ENCODE data around the gene MALSU1. TPM values are rescaled to one million over a fixed set of nuclear protein-coding genes. Genes with fewer than 3 reads are reported as not detected.

MALSU1 gene
- total and polyA plus RNA-seq, 2 of the 13 experiments (the other 11 are each of a cell fraction or from before 2014, with no cell fraction given): 72.0 to 141 TPM

DNA sequence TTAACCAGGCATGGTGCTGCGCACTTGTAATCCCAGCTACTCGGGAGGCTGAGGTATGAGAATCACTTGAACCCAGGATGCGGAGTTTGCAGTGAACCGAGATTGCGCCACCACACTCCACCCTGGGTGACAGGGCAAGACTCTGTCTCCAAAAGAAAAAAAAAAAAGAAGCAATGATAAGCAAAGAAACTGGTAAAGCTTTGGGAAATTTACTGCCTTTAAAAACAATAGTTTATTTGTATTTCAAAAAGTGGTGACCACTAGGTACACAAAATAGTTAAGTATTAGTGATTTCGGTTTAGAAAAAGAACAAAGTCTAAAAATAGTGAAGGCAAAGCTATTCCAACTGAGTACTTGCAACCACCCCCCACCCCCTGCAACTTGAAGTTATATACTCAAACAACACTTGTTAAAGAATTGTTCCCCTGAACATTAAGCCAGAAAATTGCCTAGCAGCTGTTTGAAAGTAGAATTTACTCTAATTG, 37.7 kb downstream of the MALSU1 start (continued):
- TF ChIP-seq FOXP1 (IDR thresholded peaks at IDR 0.05) (no peak), FOXP1 (CRISPR knock-in tag; IDR thresholded peaks at IDR 0.05) (peak; percentile 78; the same call in 1 of the 2 replicates), ZBTB3 (CRISPR knock-in tag; IDR thresholded peaks at IDR 0.05; ENCODE audit: borderline replicate concordance, low read depth) (0 out of 2 replicates have a peak, but pooled peaks have one; percentile 74), ZFP1 (CRISPR knock-in tag; IDR thresholded peaks at IDR 0.05) (no peak), NCOA1 (CRISPR knock-in tag; IDR thresholded peaks at IDR 0.05) (no peak), ISL2 (CRISPR knock-in tag; IDR thresholded peaks at IDR 0.05) (peak; percentile 74), SOX5 (CRISPR knock-in tag; IDR thresholded peaks at IDR 0.05; ENCODE audit: borderline replicate concordance) (peak; percentile 72; the same call in 1 of the 2 replicates), KLF16 (CRISPR knock-in tag; IDR thresholded peaks at IDR 0.05) (peak in 1 of 2 experiments; percentile 56; a peak in 1 of 4 replicates), REPIN1 (CRISPR knock-in tag; IDR thresholded peaks at IDR 0.05; ENCODE audit: borderline replicate concordance, low read depth) (no peak), MIER3 (CRISPR knock-in tag; IDR thresholded peaks at IDR 0.05; ENCODE audit: borderline replicate concordance) (peak; percentile 50; the same call in 1 of the 2 replicates), STAG1 (CRISPR knock-in tag; IDR thresholded peaks at IDR 0.05) (no peak), KLF11 (CRISPR knock-in tag; IDR thresholded peaks at IDR 0.05) (no peak), RORA (CRISPR knock-in tag; IDR thresholded peaks at IDR 0.05) (no peak), ZMAT3 (CRISPR knock-in tag; conservative IDR thresholded peaks at IDR 0.05) (no peak), ZFP41 (CRISPR knock-in tag; IDR thresholded peaks at IDR 0.05; ENCODE audit: borderline replicate concordance) (no peak), ZNF605 (CRISPR knock-in tag; IDR thresholded peaks at IDR 0.05) (no peak), ZBTB7B (CRISPR knock-in tag; IDR thresholded peaks at IDR 0.05) (0 out of 2 replicates have a peak, but pooled peaks have one; percentile 46), ZNF772 (CRISPR knock-in tag; IDR thresholded peaks at IDR 0.05) (no peak), ZNF33A (CRISPR knock-in tag; IDR thresholded peaks at IDR 0.05; ENCODE audit: borderline replicate concordance) (no peak)
- TF ChIP-seq, protein P1, sequence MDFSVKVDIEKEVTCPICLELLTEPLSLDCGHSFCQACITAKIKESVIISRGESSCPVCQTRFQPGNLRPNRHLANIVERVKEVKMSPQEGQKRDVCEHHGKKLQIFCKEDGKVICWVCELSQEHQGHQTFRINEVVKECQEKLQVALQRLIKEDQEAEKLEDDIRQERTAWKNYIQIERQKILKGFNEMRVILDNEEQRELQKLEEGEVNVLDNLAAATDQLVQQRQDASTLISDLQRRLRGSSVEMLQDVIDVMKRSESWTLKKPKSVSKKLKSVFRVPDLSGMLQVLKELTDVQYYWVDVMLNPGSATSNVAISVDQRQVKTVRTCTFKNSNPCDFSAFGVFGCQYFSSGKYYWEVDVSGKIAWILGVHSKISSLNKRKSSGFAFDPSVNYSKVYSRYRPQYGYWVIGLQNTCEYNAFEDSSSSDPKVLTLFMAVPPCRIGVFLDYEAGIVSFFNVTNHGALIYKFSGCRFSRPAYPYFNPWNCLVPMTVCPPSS (IDR thresholded peaks at IDR 0.05): no peak
- TF ChIP-seq, protein P2, sequence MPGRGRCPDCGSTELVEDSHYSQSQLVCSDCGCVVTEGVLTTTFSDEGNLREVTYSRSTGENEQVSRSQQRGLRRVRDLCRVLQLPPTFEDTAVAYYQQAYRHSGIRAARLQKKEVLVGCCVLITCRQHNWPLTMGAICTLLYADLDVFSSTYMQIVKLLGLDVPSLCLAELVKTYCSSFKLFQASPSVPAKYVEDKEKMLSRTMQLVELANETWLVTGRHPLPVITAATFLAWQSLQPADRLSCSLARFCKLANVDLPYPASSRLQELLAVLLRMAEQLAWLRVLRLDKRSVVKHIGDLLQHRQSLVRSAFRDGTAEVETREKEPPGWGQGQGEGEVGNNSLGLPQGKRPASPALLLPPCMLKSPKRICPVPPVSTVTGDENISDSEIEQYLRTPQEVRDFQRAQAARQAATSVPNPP (CRISPR knock-in tag; IDR thresholded peaks at IDR 0.05): no peak
- TF ChIP-seq, protein P3, sequence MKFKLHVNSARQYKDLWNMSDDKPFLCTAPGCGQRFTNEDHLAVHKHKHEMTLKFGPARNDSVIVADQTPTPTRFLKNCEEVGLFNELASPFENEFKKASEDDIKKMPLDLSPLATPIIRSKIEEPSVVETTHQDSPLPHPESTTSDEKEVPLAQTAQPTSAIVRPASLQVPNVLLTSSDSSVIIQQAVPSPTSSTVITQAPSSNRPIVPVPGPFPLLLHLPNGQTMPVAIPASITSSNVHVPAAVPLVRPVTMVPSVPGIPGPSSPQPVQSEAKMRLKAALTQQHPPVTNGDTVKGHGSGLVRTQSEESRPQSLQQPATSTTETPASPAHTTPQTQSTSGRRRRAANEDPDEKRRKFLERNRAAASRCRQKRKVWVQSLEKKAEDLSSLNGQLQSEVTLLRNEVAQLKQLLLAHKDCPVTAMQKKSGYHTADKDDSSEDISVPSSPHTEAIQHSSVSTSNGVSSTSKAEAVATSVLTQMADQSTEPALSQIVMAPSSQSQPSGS (CRISPR knock-in tag; IDR thresholded peaks at IDR 0.05): no peak
- TF ChIP-seq, protein P4, sequence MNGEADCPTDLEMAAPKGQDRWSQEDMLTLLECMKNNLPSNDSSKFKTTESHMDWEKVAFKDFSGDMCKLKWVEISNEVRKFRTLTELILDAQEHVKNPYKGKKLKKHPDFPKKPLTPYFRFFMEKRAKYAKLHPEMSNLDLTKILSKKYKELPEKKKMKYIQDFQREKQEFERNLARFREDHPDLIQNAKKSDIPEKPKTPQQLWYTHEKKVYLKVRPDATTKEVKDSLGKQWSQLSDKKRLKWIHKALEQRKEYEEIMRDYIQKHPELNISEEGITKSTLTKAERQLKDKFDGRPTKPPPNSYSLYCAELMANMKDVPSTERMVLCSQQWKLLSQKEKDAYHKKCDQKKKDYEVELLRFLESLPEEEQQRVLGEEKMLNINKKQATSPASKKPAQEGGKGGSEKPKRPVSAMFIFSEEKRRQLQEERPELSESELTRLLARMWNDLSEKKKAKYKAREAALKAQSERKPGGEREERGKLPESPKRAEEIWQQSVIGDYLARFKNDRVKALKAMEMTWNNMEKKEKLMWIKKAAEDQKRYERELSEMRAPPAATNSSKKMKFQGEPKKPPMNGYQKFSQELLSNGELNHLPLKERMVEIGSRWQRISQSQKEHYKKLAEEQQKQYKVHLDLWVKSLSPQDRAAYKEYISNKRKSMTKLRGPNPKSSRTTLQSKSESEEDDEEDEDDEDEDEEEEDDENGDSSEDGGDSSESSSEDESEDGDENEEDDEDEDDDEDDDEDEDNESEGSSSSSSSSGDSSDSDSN (CRISPR knock-in tag; IDR thresholded peaks at IDR 0.05): no peak
- TF ChIP-seq, protein P5, sequence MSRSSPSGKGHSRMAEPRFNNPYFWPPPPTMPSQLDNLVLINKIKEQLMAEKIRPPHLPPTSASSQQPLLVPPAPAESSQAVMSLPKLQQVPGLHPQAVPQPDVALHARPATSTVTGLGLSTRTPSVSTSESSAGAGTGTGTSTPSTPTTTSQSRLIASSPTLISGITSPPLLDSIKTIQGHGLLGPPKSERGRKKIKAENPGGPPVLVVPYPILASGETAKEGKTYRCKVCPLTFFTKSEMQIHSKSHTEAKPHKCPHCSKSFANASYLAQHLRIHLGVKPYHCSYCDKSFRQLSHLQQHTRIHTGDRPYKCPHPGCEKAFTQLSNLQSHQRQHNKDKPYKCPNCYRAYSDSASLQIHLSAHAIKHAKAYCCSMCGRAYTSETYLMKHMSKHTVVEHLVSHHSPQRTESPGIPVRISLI (CRISPR knock-in tag; IDR thresholded peaks at IDR 0.05; ENCODE audit: borderline replicate concordance): peak; percentile 94
